ENCODE data around the gene BEX4.
"Not testable (repeated sequence)": the region's sequence is repeated elsewhere in the genome, so short reads cannot be mapped to it uniquely, and the experiment has no call there.

BEX4 gene

GRCh38 chrX:103234869-103235268 lies 20.0 kb downstream of the BEX4 start:
- Histone ChIP-seq H3K79me2 (ENCODE audit: insufficient read depth, low read length) (no peaks in the 10 kb centered on the region), H3K4me2 (ENCODE audit: low read length) (no peak overlapping the region), H3K4me1 (ENCODE audit: insufficient read depth, low read length, severe bottlenecking) (no peaks in the 10 kb centered on the region), H2AFZ (ENCODE audit: low read length) (no peak overlapping the region), H3K9me3 (ENCODE audit: low read length) (no peaks in the 10 kb centered on the region), H4K20me1 (ENCODE audit: insufficient read depth, low read length) (no peaks in the 10 kb centered on the region), H3F3A (ENCODE audit: insufficient read depth, low read length) (no peaks in the 10 kb centered on the region), H3K9me2 (ENCODE audit: low read depth, low read length) (no peaks in the 10 kb centered on the region), H3K36me3 (ENCODE audit: insufficient read depth, low read length) (no peaks in the 10 kb centered on the region), H3K4me3 (ENCODE audit: low read depth, low read length, poor library complexity, severe bottlenecking) (no peak overlapping the region), H3K27me3 (ENCODE audit: insufficient read depth, low read length) (no peaks in the 10 kb centered on the region), H3K27ac (ENCODE audit: low read depth, low read length, poor library complexity, severe bottlenecking) (no peak overlapping the region), H3K9ac (ENCODE audit: low read length) (no peak overlapping the region)
- TF ChIP-seq EZH2 (IDR thresholded peaks at IDR 0.05; ENCODE audit: borderline replicate concordance, low read length) (no peak), CTCF (IDR thresholded peaks at IDR 0.05; ENCODE audit: low read length) (no peak)

GRCh38 chrX:103235608-103236007 lies 20.7 kb downstream of the BEX4 start:
- not testable (repeated sequence) for H3K9me3 ChIP-seq (ENCODE audit: low read length); H3K4me2 ChIP-seq (ENCODE audit: low read length); H3K4me1 ChIP-seq (ENCODE audit: insufficient read depth, low read length, severe bottlenecking); H3K36me3 ChIP-seq (ENCODE audit: insufficient read depth, low read length); H3K27ac ChIP-seq (ENCODE audit: low read depth, low read length, poor library complexity, severe bottlenecking); H3K4me3 ChIP-seq (ENCODE audit: low read depth, low read length, poor library complexity, severe bottlenecking); H3K9ac ChIP-seq (ENCODE audit: low read length); H3F3A ChIP-seq (ENCODE audit: insufficient read depth, low read length); H4K20me1 ChIP-seq (ENCODE audit: insufficient read depth, low read length); H3K27me3 ChIP-seq (ENCODE audit: insufficient read depth, low read length); H3K9me2 ChIP-seq (ENCODE audit: low read depth, low read length); H2AFZ ChIP-seq (ENCODE audit: low read length); H3K79me2 ChIP-seq (ENCODE audit: insufficient read depth, low read length)

GRCh38 chrX:103236296-103236695 lies 21.4 kb downstream of the BEX4 start:
- no peak overlapping the region for H3K9ac ChIP-seq (ENCODE audit: low read length)
- no peaks in the 10 kb centered on the region for H3K36me3 ChIP-seq (ENCODE audit: insufficient read depth, low read length)
- no peak overlapping the region for H2AFZ ChIP-seq (ENCODE audit: low read length)
- no peak overlapping the region for H3K27ac ChIP-seq (ENCODE audit: low read depth, low read length, poor library complexity, severe bottlenecking)
- no peaks in the 10 kb centered on the region for H3K79me2 ChIP-seq (ENCODE audit: insufficient read depth, low read length)
- no peaks in the 10 kb centered on the region for H3K9me2 ChIP-seq (ENCODE audit: low read depth, low read length)
- no peak overlapping the region for H3K4me3 ChIP-seq (ENCODE audit: low read depth, low read length, poor library complexity, severe bottlenecking)
- no peaks in the 10 kb centered on the region for H3K9me3 ChIP-seq (ENCODE audit: low read length)
- H4K20me1 ChIP-seq (ENCODE audit: insufficient read depth, low read length) = no peaks in the 10 kb centered on the region
- no peak overlapping the region for H3K4me2 ChIP-seq (ENCODE audit: low read length)
- TF ChIP-seq CTCF (IDR thresholded peaks at IDR 0.05; ENCODE audit: low read length) = no peak
- no peak for TF ChIP-seq EZH2 (IDR thresholded peaks at IDR 0.05; ENCODE audit: borderline replicate concordance, low read length)
- H3K4me1 ChIP-seq (ENCODE audit: insufficient read depth, low read length, severe bottlenecking) = no peaks in the 10 kb centered on the region
- no peaks in the 10 kb centered on the region for H3K27me3 ChIP-seq (ENCODE audit: insufficient read depth, low read length)
- H3F3A ChIP-seq (ENCODE audit: insufficient read depth, low read length) = no peaks in the 10 kb centered on the region

GRCh38 chrX:103240155-103240554 lies 25.2 kb downstream of the BEX4 start:
- TF ChIP-seq CTCF (IDR thresholded peaks at IDR 0.05; ENCODE audit: low read length) (no peak), EZH2 (IDR thresholded peaks at IDR 0.05; ENCODE audit: borderline replicate concordance, low read length) (no peak)
- no peaks in the 10 kb centered on the region for H3K27me3 ChIP-seq (ENCODE audit: insufficient read depth, low read length)
- no peaks in the 10 kb centered on the region for H3K79me2 ChIP-seq (ENCODE audit: insufficient read depth, low read length)

More at GRCh38 chrX:103240155-103240554, 25.2 kb downstream of the BEX4 start:
- H3K27ac ChIP-seq (ENCODE audit: low read depth, low read length, poor library complexity, severe bottlenecking) = no peak overlapping the region
- H3K4me1 ChIP-seq (ENCODE audit: insufficient read depth, low read length, severe bottlenecking) = no peaks in the 10 kb centered on the region
- no peak overlapping the region for H3K4me2 ChIP-seq (ENCODE audit: low read length)
- no peak overlapping the region for H2AFZ ChIP-seq (ENCODE audit: low read length)
- H3K9me2 ChIP-seq (ENCODE audit: low read depth, low read length) = no peaks in the 10 kb centered on the region
- H3K9ac ChIP-seq (ENCODE audit: low read length) = no peak overlapping the region
- H3K36me3 ChIP-seq (ENCODE audit: insufficient read depth, low read length) = no peaks in the 10 kb centered on the region
- H3K4me3 ChIP-seq (ENCODE audit: low read depth, low read length, poor library complexity, severe bottlenecking) = no peak overlapping the region
- no peaks in the 10 kb centered on the region for H3F3A ChIP-seq (ENCODE audit: insufficient read depth, low read length)
- no peaks in the 10 kb centered on the region for H4K20me1 ChIP-seq (ENCODE audit: insufficient read depth, low read length)
- H3K9me3 ChIP-seq (ENCODE audit: low read length) = no peaks in the 10 kb centered on the region
